KBM-7 (cell line): ENCODE data around the gene PRR11.
"Not testable (repeated sequence)": the region's sequence is repeated elsewhere in the genome, so short reads cannot be mapped to it uniquely, and the experiment has no call there.

ENCODE experiments used
- DNase-seq: peaks from one replicate; pipeline ENCODE4 v3.0.0-alpha.2; 2015
- in situ Hi-C: fragments of 300-500 bp; cut with MboI; formaldehyde crosslinking; loops from 2 replicates; pipeline ENCODE4 v1.14.3; 2020; ENCODE audit warnings: low sequenced_read_pairs, low pct_unique_long_range_greater_than_20kb, mixed read lengths

The PRR11 gene

GRCh38 chr17:59149841-59150511, 5.6 kb upstream of the PRR11 start:
- DNase-seq: peak; percentile 23

GRCh38 chr17:59151006-59151405, 4.5 kb upstream of the PRR11 start:
- in situ Hi-C loops: no loop called here
- no peak for DNase-seq

More at GRCh38 chr17:59149841-59150511, 5.6 kb upstream of the PRR11 start:
- in situ Hi-C loops: no loop called here

- DNase-seq: no peak
- in situ Hi-C loops: no loop called here
These were observed 4.0 kb upstream of the PRR11 start for GRCh38 chr17:59151591-59151990.

GRCh38 chr17:59152925-59153324, 2.6 kb upstream of the PRR11 start:
- in situ Hi-C loops: no loop called here
- DNase-seq: no peak

GRCh38 chr17:59154292-59154720, 1.2 kb upstream of the PRR11 start:
- no peak for DNase-seq
- in situ Hi-C loops: no loop called here

- DNase-seq: no peak
- in situ Hi-C loops: no loop called here
These were observed 666 bp upstream of the PRR11 start, which contains the start of gene SKA2 for GRCh38 chr17:59154721-59155438. SKA2 (minus strand) TSS chr17:59155186; CDS start chr17:59155163, 23 bp downstream.

- DNase-seq: no peak
- in situ Hi-C loops: no loop called here
These were observed 4.8 kb downstream of the PRR11 start for GRCh38 chr17:59160157-59161025.

GRCh38 chr17:59161477-59161876, 5.9 kb downstream of the PRR11 start:
- in situ Hi-C loops: no loop called here
- no peak for DNase-seq

- DNase-seq: peak; percentile 62
These were observed 10.4 kb downstream of the PRR11 start for GRCh38 chr17:59165933-59166342.

GRCh38 chr17:59167571-59168001, 12.0 kb downstream of the PRR11 start:
- in situ Hi-C loops: no loop called here
- DNase-seq: no peak

More at GRCh38 chr17:59165933-59166342, 10.4 kb downstream of the PRR11 start:
- in situ Hi-C loops: no loop called here

- in situ Hi-C loops: no loop called here
These were observed 17.0 kb downstream of the PRR11 start for GRCh38 chr17:59172436-59173004.

GRCh38 chr17:59174671-59175070, 19.1 kb downstream of the PRR11 start:
- in situ Hi-C loops: no loop called here

More at GRCh38 chr17:59172436-59173004, 17.0 kb downstream of the PRR11 start:
- DNase-seq: no peak

GRCh38 chr17:59175076-59175475, 19.5 kb downstream of the PRR11 start:
- in situ Hi-C loops: no loop called here

More at GRCh38 chr17:59174671-59175070, 19.1 kb downstream of the PRR11 start:
- no peak for DNase-seq

GRCh38 chr17:59178266-59178985, 22.9 kb downstream of the PRR11 start:
- no peak for DNase-seq
- in situ Hi-C loops: no loop called here

More at GRCh38 chr17:59175076-59175475, 19.5 kb downstream of the PRR11 start:
- DNase-seq: no peak

- in situ Hi-C loops, DNase-seq: not testable (repeated sequence)
These were observed 24.1 kb downstream of the PRR11 start for GRCh38 chr17:59179601-59180000.

GRCh38 chr17:59180626-59181025, 25.1 kb downstream of the PRR11 start:
- in situ Hi-C loops: no loop called here
- DNase-seq: no peak

GRCh38 chr17:59181481-59181880, 25.9 kb downstream of the PRR11 start:
- DNase-seq: no peak
- in situ Hi-C loops: no loop called here

- in situ Hi-C loops: no loop called here
- no peak for DNase-seq
These were observed 30.5 kb downstream of the PRR11 start for GRCh38 chr17:59185997-59186396.
